H1 (cell line): ENCODE measurements around the gene CMTM3. TPM values are rescaled to one million over a fixed set of nuclear protein-coding genes. Genes with fewer than 3 reads are reported as not detected.

Experiments
- CTCF ChIA-PET: fragments of 300-600 bp; sonication (Branson Sonifier 250); formaldehyde crosslinking; loops from one replicate; lab custom pipeline; 2021; ENCODE audit not compliant: partially characterized antibody; lab: Charles Lee
- POLR2A ChIA-PET: fragments of 300-600 bp; sonication (Branson Sonifier 250); formaldehyde crosslinking; loops from one replicate; lab custom pipeline; 2021; ENCODE audit warnings: inconsistent platforms; ENCODE audit not compliant: partially characterized antibody; lab: Charles Lee
- DNase-seq, 2 experiments: peaks; one replicate each; pipeline versions ENCODE4 v3.0.0 to v3.0.0-alpha.2; 2010 to 2022; ENCODE audit warnings: low spot score in 2 of 2, low read depth in 1 of 2, mixed read lengths in 1 of 2
- FAIRE-seq: peaks from 2 replicates; lab custom pipeline; 2011; peaks lifted over from hg19 to GRCh38; lab: Jason Lieb, UNC
- H2AFZ ChIP-seq: 2 replicates; pipeline ENCODE4 v1.8.1; 2012; ENCODE audit warnings: low read length, inconsistent platforms
- H2AK5ac ChIP-seq: 2 replicates; pipeline ENCODE4 v1.6.1; 2013; ENCODE audit warnings: low read depth, low read length
- H2BK120ac ChIP-seq: replicated peaks from 2 replicates; pipeline ENCODE3; 2013; ENCODE audit warnings: low read depth, low read length, inconsistent platforms
- H2BK12ac ChIP-seq: 2 replicates; pipeline ENCODE4 v1.6.1; 2013; ENCODE audit warnings: low read depth, low read length
- H2BK15ac ChIP-seq: 2 replicates; pipeline ENCODE4 v1.6.1; 2013; ENCODE audit warnings: low read length
- H2BK20ac ChIP-seq: 2 replicates; pipeline ENCODE4 v1.6.1; 2013; ENCODE audit warnings: low read length
- H2BK5ac ChIP-seq: 2 replicates; pipeline ENCODE4 v1.6.1; 2013; ENCODE audit warnings: low read depth, low read length
- H3K14ac ChIP-seq: 2 replicates; pipeline ENCODE4 v1.6.1; 2013; ENCODE audit warnings: inconsistent platforms; ENCODE audit not compliant: insufficient read length
- H3K18ac ChIP-seq: 2 replicates; pipeline ENCODE4 v1.6.1; 2013; ENCODE audit warnings: low read length; ENCODE audit errors: extremely low read depth
- H3K23ac ChIP-seq: 2 replicates; pipeline ENCODE4 v1.6.1; 2013; ENCODE audit warnings: inconsistent platforms; ENCODE audit not compliant: insufficient read length
- H3K23me2 ChIP-seq: 2 replicates; pipeline ENCODE4 v1.6.1; 2013; ENCODE audit warnings: low read depth, low read length
- H3K27ac ChIP-seq: 2 replicates; pipeline ENCODE4 v1.6.1; 2011; ENCODE audit warnings: low read depth, low read length, inconsistent platforms
- H3K27me3 ChIP-seq, 4 experiments: replicated peaks in 1 of 4; 1 replicate in 1 of 4; 2 replicates in 3 of 4; pipeline versions ENCODE4 v1.6.1 to v1.8.1; 2011 to 2013; ENCODE audit warnings: low read length in 3 of 4, mild to moderate bottlenecking in 3 of 4, inconsistent platforms in 2 of 4, mixed read lengths in 2 of 4, moderate library complexity in 1 of 4; ENCODE audit not compliant: control insufficient read depth in 3 of 4, insufficient read depth in 3 of 4; ENCODE audit errors: extremely low read depth in 1 of 4
- H3K36me3 ChIP-seq, 4 experiments: 2 replicates each; pipeline versions ENCODE4 v1.6.1 to v1.8.1; 2011 to 2013; ENCODE audit warnings: mild to moderate bottlenecking in 4 of 4, low read length in 3 of 4, moderate library complexity in 2 of 4, control low read depth in 1 of 4, inconsistent platforms in 1 of 4; ENCODE audit not compliant: insufficient read depth in 4 of 4, control insufficient read depth in 2 of 4
- H3K4ac ChIP-seq: replicated peaks from 2 replicates; pipeline ENCODE3; 2013; ENCODE audit warnings: low read length, low read depth, mixed read lengths, inconsistent platforms; ENCODE audit not compliant: insufficient read length
- H3K4me1 ChIP-seq, 4 experiments: replicated peaks in 1 of 4; 1 replicate in 1 of 4; 2 replicates in 3 of 4; pipeline versions ENCODE4 v1.6.1 to v1.8.1; 2011 to 2013; ENCODE audit warnings: low read length in 3 of 4, inconsistent platforms in 2 of 4, mixed read lengths in 1 of 4; ENCODE audit not compliant: insufficient read depth in 4 of 4, control insufficient read depth in 3 of 4
- H3K4me2 ChIP-seq, 2 experiments: 2 replicates each; pipeline versions ENCODE4 v1.6.1 to v1.8.1; 2011 to 2013; ENCODE audit warnings: low read depth in 2 of 2, low read length in 2 of 2, control low read depth in 1 of 2, inconsistent platforms in 1 of 2, mild to moderate bottlenecking in 1 of 2; ENCODE audit not compliant: insufficient read depth in 1 of 2
- H3K4me3 ChIP-seq, 4 experiments: fragments of 200-600, 300-600 bp in 1 of 4; sonication (generic), shearing (Covaris generic), sonication (Bioruptor Twin) in 1 of 4; 2 replicates each; pipeline versions ENCODE4 v1.5.1 to v1.8.1; 2011 to 2016; ENCODE audit warnings: low read length in 4 of 4, low read depth in 3 of 4, control low read depth in 2 of 4, inconsistent platforms in 2 of 4, mild to moderate bottlenecking in 2 of 4, mixed read lengths in 1 of 4, moderate library complexity in 1 of 4; ENCODE audit not compliant: insufficient read depth in 2 of 4; ENCODE audit errors: extremely low read depth in 1 of 4
- H3K56ac ChIP-seq: replicated peaks from 2 replicates; pipeline ENCODE3; 2013; ENCODE audit warnings: low read depth, mild to moderate bottlenecking, mixed read lengths, low read length, inconsistent platforms; ENCODE audit not compliant: insufficient read length
- H3K79me1 ChIP-seq: 2 replicates; pipeline ENCODE4 v1.6.1; 2013; ENCODE audit warnings: low read depth, low read length, control low read depth
- H3K79me2 ChIP-seq, 2 experiments: 2 replicates each; pipeline versions ENCODE4 v1.6.1 to v1.8.1; 2012 to 2013; ENCODE audit warnings: low read length in 2 of 2, mild to moderate bottlenecking in 2 of 2, inconsistent platforms in 1 of 2; ENCODE audit not compliant: insufficient read depth in 2 of 2, control insufficient read depth in 1 of 2
- H3K9ac ChIP-seq, 4 experiments: replicated peaks in 1 of 4; 1 replicate in 1 of 4; 2 replicates in 3 of 4; pipeline versions ENCODE4 v1.6.1 to v1.8.1; 2011 to 2013; ENCODE audit warnings: low read depth in 3 of 4, low read length in 3 of 4, control low read depth in 2 of 4, mild to moderate bottlenecking in 2 of 4, moderate library complexity in 2 of 4, inconsistent platforms in 1 of 4; ENCODE audit errors: extremely low read depth in 1 of 4
- H3K9me3 ChIP-seq, 2 experiments: 2 replicates each; pipeline versions ENCODE4 v1.6.1 to v1.8.1; 2012 to 2013; ENCODE audit warnings: mild to moderate bottlenecking in 2 of 2, moderate library complexity in 2 of 2, control low read depth in 1 of 2, inconsistent platforms in 1 of 2, low read depth in 1 of 2, low read length in 1 of 2, mixed read lengths in 1 of 2; ENCODE audit not compliant: insufficient read depth in 2 of 2
- H4K20me1 ChIP-seq, 2 experiments: replicated peaks in 1 of 2; 2 replicates each; pipeline versions ENCODE3 to v1.8.1; 2011 to 2013; ENCODE audit warnings: inconsistent platforms in 2 of 2, low read length in 2 of 2, mild to moderate bottlenecking in 1 of 2; ENCODE audit not compliant: insufficient read depth in 2 of 2, control insufficient read depth in 1 of 2
- H4K5ac ChIP-seq: 2 replicates; pipeline ENCODE4 v1.6.1; 2013; ENCODE audit warnings: low read length, low read depth, mixed read lengths, inconsistent platforms; ENCODE audit not compliant: insufficient read length
- H4K8ac ChIP-seq: 2 replicates; pipeline ENCODE4 v1.8.0; 2013; ENCODE audit warnings: mild to moderate bottlenecking, moderate library complexity, low read length, inconsistent platforms; ENCODE audit not compliant: insufficient read depth; ENCODE audit errors: extremely low read depth
- H4K91ac ChIP-seq: replicated peaks from 2 replicates; pipeline ENCODE3; 2013; ENCODE audit warnings: low read length, mixed read lengths, inconsistent platforms; ENCODE audit not compliant: insufficient read length
- ASH2L ChIP-seq: fragments of 200-600, 300-600 bp; sonication (generic); IDR thresholded peaks from one replicate; pipeline ENCODE4 v1.7.1; 2017; ENCODE audit warnings: low read length
- CTCF ChIP-seq, 3 experiments: IDR thresholded peaks; 1 replicate in 2 of 3; 2 replicates in 1 of 3; pipeline versions ENCODE4 v1.5.1 to v1.6.1; 2011; ENCODE audit warnings: low read length in 3 of 3, mild to moderate bottlenecking in 3 of 3, inconsistent platforms in 2 of 3, low read depth in 1 of 3, moderate library complexity in 1 of 3; ENCODE audit not compliant: insufficient read depth in 1 of 3; ENCODE audit errors: control extremely low read depth in 1 of 3
- JUND ChIP-seq: IDR thresholded peaks from 2 replicates; pipeline ENCODE4 v1.6.1; 2011; ENCODE audit warnings: mild to moderate bottlenecking, improper control_type of control experiment, low read length
- MAX ChIP-seq: IDR thresholded peaks from 2 replicates; pipeline ENCODE4 v1.6.1; 2012; ENCODE audit warnings: inconsistent platforms
- POU5F1 ChIP-seq: IDR thresholded peaks from 2 replicates; pipeline ENCODE4 v1.6.1; 2011; ENCODE audit warnings: low read depth, mild to moderate bottlenecking, low read length, moderate library complexity
- SP1 ChIP-seq: IDR thresholded peaks from 2 replicates; pipeline ENCODE4 v1.6.1; 2011; ENCODE audit warnings: low read depth, low read length
- SRF ChIP-seq: IDR thresholded peaks from 2 replicates; pipeline ENCODE4 v1.6.1; 2011; ENCODE audit warnings: mild to moderate bottlenecking, low read depth, low read length, moderate library complexity
- WGBS, 2 experiments: shearing (Covaris generic) in 1 of 2; methylation state at CpG; one replicate each; pipeline versions ENCODE4 v1.1.6 to v1.1.7; 2013 to 2015; ENCODE audit warnings: low lambda C conversion rate in 2 of 2, mixed read lengths in 2 of 2, inconsistent platforms in 1 of 2, low coverage in 1 of 2, missing lambda C conversion rate in 1 of 2; ENCODE audit not compliant: insufficient replicate concordance in 2 of 2, insufficient coverage in 1 of 2, insufficient read length in 1 of 2; ENCODE audit errors: extremely low coverage in 1 of 2, missing lambda C conversion rate in 1 of 2; 5-methylcytosine and 5-hydroxymethylcytosine counted together
- polyA plus RNA-seq, 7 experiments: library from polyadenylated mRNA; depleted of rRNA in 3 of 7; stranded (reverse) in 5 of 7; unstranded in 2 of 7; fragments of >200 nt in 5 of 7; fragments of 200-250 nt in 2 of 7; gene quantifications; 1 replicate in 5 of 7; 2 replicates in 1 of 7; 4 replicates in 1 of 7; pipeline versions ENCODE4 v1.2.1 to v1.2.3, GENCODE V29; 2011 to 2013; ENCODE audit warnings: missing spikeins in 2 of 7, mixed read lengths in 2 of 7
- total RNA-seq: library from RNA; stranded (reverse); fragmentation: NEBNext Ultra II Directional; extraction: Animal tissue kit (Norgen Biotek cat#: 25700); gene quantifications from 2 replicates; pipeline ENCODE4 v1.2.1, GENCODE V29; 2021

CMTM3 gene
- total and polyA plus RNA-seq, 2 of the 8 experiments (the other 6 are each of a cell fraction or from before 2014, with no cell fraction given) = 24.7 to 24.8 TPM

- H3K18ac ChIP-seq = no peak overlapping the region
- TF ChIP-seq MAX = no peak
- no peak for TF ChIP-seq SP1
- TF ChIP-seq SRF = no peak
- no peak for TF ChIP-seq POU5F1
- no peak for TF ChIP-seq CTCF (IDR thresholded peaks at IDR 0.05; ENCODE audit: control extremely low read depth in 1 of 3, insufficient read depth in 1 of 3, low read depth in 1 of 3, low read length in 3 of 3)
- no peak for TF ChIP-seq ASH2L
- no peak for TF ChIP-seq JUND
- H3K79me2 ChIP-seq = peaks cover 0 to 22% of the 10 kb centered on the region in 2 experiments; a peak in 2 of 4 replicates
- H3K14ac ChIP-seq = no peak overlapping the region
- H3K9me3 ChIP-seq = no peaks in the 10 kb centered on the region
- no peak overlapping the region for H3K9ac ChIP-seq
- peaks cover 0 to 3% of the 10 kb centered on the region in 2 experiments for H4K20me1 ChIP-seq
- no peak for FAIRE-seq
- H3K36me3 ChIP-seq = peaks cover 0 to 2% (median 0%) of the 10 kb centered on the region in 4 experiments; a peak in 1 of 8 replicates
- no peak overlapping the region for H4K5ac ChIP-seq
- POLR2A ChIA-PET = no interaction called here
- H2BK12ac ChIP-seq = no peak overlapping the region
- no peak overlapping the region for H3K4ac ChIP-seq
- H4K91ac ChIP-seq = no peak overlapping the region
- H3K23me2 ChIP-seq = no peaks in the 10 kb centered on the region
- H3K4me2 ChIP-seq = no peak overlapping the region
- H4K8ac ChIP-seq = no peak overlapping the region
- no peak overlapping the region for H2BK120ac ChIP-seq
- H3K79me1 ChIP-seq = no peaks in the 10 kb centered on the region; the same call in 1 of the 2 replicates
- no peak overlapping the region for H3K56ac ChIP-seq
- no peak overlapping the region for H2BK15ac ChIP-seq
- H3K4me1 ChIP-seq = peaks cover 0 to 6% (median 2%) of the 10 kb centered on the region in 4 experiments; a peak in 2 of 7 replicates
- no peak overlapping the region for H2BK20ac ChIP-seq
- H3K27ac ChIP-seq = no peak overlapping the region
- CTCF ChIA-PET = interaction anchor here (1.2 to 7.3 kb wide), 3 partner anchors 8 to 23 kb away, joined by 4 to 42 read pairs (median 12); no protein-coding TSS in a partner anchor
- no peak for DNase-seq
- H2AK5ac ChIP-seq = no peak overlapping the region
- H2BK5ac ChIP-seq = no peak overlapping the region
- H3K4me3 ChIP-seq = no peak overlapping the region
- 90% methylated on average over 1 of the region's 1 CpG; no CpG with 5 or more reads in 1 of the 2 experiments for WGBS, 2 experiments
- H3K23ac ChIP-seq = no peak overlapping the region
- H2AFZ ChIP-seq = no peak overlapping the region
- no peaks in the 10 kb centered on the region for H3K27me3 ChIP-seq
Measured at GRCh38 chr16:66641387-66641786, 36.9 kb downstream of the CMTM3 start.
